GM12878 (cell line): ENCODE data around the gene ATOSA. TPM values are rescaled to one million over a fixed set of nuclear protein-coding genes. Genes with fewer than 3 reads are reported as not detected.

Experiments used
- ATAC-seq: fragments of 200-7000 bp; cut with Tn5 transposase; 3 replicates; pipeline ENCODE4 v1.9.1; 2020; ENCODE audit warnings: mild to moderate bottlenecking, moderate library complexity
- BruUV-seq: library from RNA; stranded (reverse); fragments of 400-500 nt; replicated peaks from 2 replicates; lab custom pipeline; 2021; lab: Mats Ljungman, UMichigan
- CTCF ChIA-PET: fragments of 300-600 bp; sonication (Branson Sonifier 250); formaldehyde crosslinking; extraction: SDS; loops from one replicate; lab custom pipeline; 2021; ENCODE audit warnings: inconsistent platforms; lab: Yijun Ruan, JAX
- POLR2A ChIA-PET: fragments of 350-600 bp; formaldehyde crosslinking; extraction: SDS; loops from one replicate; lab custom pipeline; 2021; ENCODE audit warnings: inconsistent platforms; lab: Charles Lee
- RAD21 ChIA-PET: fragments of 300-600 bp; sonication (Branson Sonifier 250); formaldehyde crosslinking; loops from one replicate; lab custom pipeline; 2023; ENCODE audit warnings: antibody characterized with exemption; ENCODE audit not compliant: unreplicated experiment; lab: Charles Lee
- SMC1A ChIA-PET: fragments of 300-600 bp; sonication (Branson Sonifier 250); formaldehyde crosslinking; loops from one replicate; lab custom pipeline; 2023; ENCODE audit not compliant: unreplicated experiment, uncharacterized antibody; lab: Charles Lee
- DNase-seq: peaks from one replicate; pipeline ENCODE4 v3.0.0-alpha.2; 2011; ENCODE audit warnings: low read depth, low spot score
- FAIRE-seq: peaks from 3 replicates; lab custom pipeline; 2011; peaks lifted over from hg19 to GRCh38; lab: Jason Lieb, UNC
- H2AFZ ChIP-seq: 2 replicates; pipeline ENCODE4 v1.6.0; 2011; ENCODE audit warnings: low read depth, low read length, control low read depth; ENCODE audit not compliant: control insufficient read depth
- H3K27ac ChIP-seq: 2 replicates; pipeline ENCODE4 v1.5.1; 2011; ENCODE audit warnings: control low read depth; ENCODE audit not compliant: control insufficient read depth, insufficient read depth
- H3K27me3 ChIP-seq, 2 experiments: replicated peaks in 1 of 2; 2 replicates each; pipeline versions ENCODE4 v1.6.0 to v1.6.1; 2011; ENCODE audit warnings: low read length in 1 of 2; ENCODE audit not compliant: control insufficient read depth in 2 of 2, insufficient read depth in 2 of 2
- H3K36me3 ChIP-seq, 2 experiments: 2 replicates each; pipeline ENCODE4 v1.5.1; 2011; ENCODE audit warnings: low read length in 1 of 2; ENCODE audit not compliant: control insufficient read depth in 2 of 2, insufficient read depth in 2 of 2
- H3K4me1 ChIP-seq: 2 replicates; pipeline ENCODE4 v1.6.1; 2011; ENCODE audit warnings: mild to moderate bottlenecking, low read length, moderate library complexity, mixed read lengths; ENCODE audit not compliant: control insufficient read depth, insufficient read depth
- H3K4me2 ChIP-seq: 2 replicates; pipeline ENCODE4 v1.6.0; 2011; ENCODE audit warnings: control low read depth; ENCODE audit not compliant: control insufficient read depth, insufficient read depth
- H3K4me3 ChIP-seq: fragments of 200-600 bp; sonication (generic); 2 replicates; pipeline ENCODE4 v1.5.1; 2016
- H3K79me2 ChIP-seq: 2 replicates; pipeline ENCODE4 v1.6.0; 2011; ENCODE audit warnings: low read length; ENCODE audit not compliant: control insufficient read depth, insufficient read depth
- H3K9ac ChIP-seq: 2 replicates; pipeline ENCODE4 v1.8.0; 2011; ENCODE audit warnings: low read length, control low read depth, mixed read lengths; ENCODE audit not compliant: control insufficient read depth, insufficient read depth
- H3K9me3 ChIP-seq: replicated peaks from 3 replicates; pipeline ENCODE4 v1.5.1; 2011; ENCODE audit warnings: mild to moderate bottlenecking, low read length; ENCODE audit not compliant: control insufficient read depth, insufficient read depth
- H4K20me1 ChIP-seq: 2 replicates; pipeline ENCODE4 v1.6.0; 2011; ENCODE audit not compliant: control insufficient read depth, insufficient read depth
- ATF7 ChIP-seq: fragments of 450-650 bp; IDR thresholded peaks from 2 replicates; pipeline ENCODE4 v1.6.1; 2016; ENCODE audit warnings: low read depth, mild to moderate bottlenecking
- JUND ChIP-seq: IDR thresholded peaks from 2 replicates; pipeline ENCODE4 v1.6.1; 2012; ENCODE audit warnings: low read depth, mild to moderate bottlenecking, low read length, improper control_type of control experiment, moderate library complexity
- MEF2B ChIP-seq: fragments of 450-650 bp; IDR thresholded peaks from 2 replicates; pipeline ENCODE4 v1.6.1; 2018; ENCODE audit warnings: mild to moderate bottlenecking, moderate library complexity; ENCODE audit not compliant: partially characterized antibody, poor library complexity, severe bottlenecking
- NFYB ChIP-seq: IDR thresholded peaks from 2 replicates; pipeline ENCODE4 v1.6.1; 2011; ENCODE audit warnings: low read depth, mild to moderate bottlenecking, low read length, improper control_type of control experiment, moderate library complexity; ENCODE audit not compliant: insufficient read depth
- TBL1XR1 ChIP-seq: IDR thresholded peaks from 2 replicates; pipeline ENCODE4 v1.6.1; 2012; ENCODE audit warnings: low read depth, low read length, improper control_type of control experiment
- ZBED1 ChIP-seq: IDR thresholded peaks from 2 replicates; pipeline ENCODE4 v1.6.1; 2016; ENCODE audit warnings: borderline replicate concordance
- WGBS: methylation state at CpG from one replicate; pipeline ENCODE4 v1.1.6; 2016; ENCODE audit warnings: low lambda C conversion rate; ENCODE audit not compliant: insufficient replicate concordance, insufficient coverage; ENCODE audit errors: missing lambda C conversion rate; 5-methylcytosine and 5-hydroxymethylcytosine counted together
- in situ Hi-C: fragments of 300-500 bp; cut with MboI; formaldehyde crosslinking; loops from 9 replicates; pipeline ENCODE4 v1.14.3; 2018; ENCODE audit warnings: mixed read lengths
- intact Hi-C: fragments of 100-400 bp; cut with micrococcal nuclease; formaldehyde crosslinking; loops from one replicate; pipeline ENCODE4 v1.14.2; 2022; ENCODE audit not compliant: unreplicated experiment
- polyA plus RNA-seq, 11 experiments: library from polyadenylated mRNA; depleted of rRNA in 4 of 11; unstranded in 6 of 11; stranded (reverse) in 5 of 11; fragments of >200 nt; fragmentation: Nextera tagmentation in 4 of 11; fragmentation: Illumina TruSeq in 1 of 11; extraction: Ambion mirVana in 4 of 11; extraction: Trizol in 1 of 11; gene quantifications; 1 replicate in 1 of 11; 2 replicates in 10 of 11; pipeline versions ENCODE4 v1.2.1 to v1.2.3, GENCODE V29; 2011 to 2016; ENCODE audit warnings: inconsistent platforms in 2 of 11, missing spikeins in 2 of 11, low read depth in 1 of 11
- total RNA-seq, 4 experiments: library from RNA; depleted of rRNA in 3 of 4; stranded (reverse); fragments of >200 nt in 3 of 4; fragmentation: Illumina TruSeq in 1 of 4; extraction: Trizol in 1 of 4; gene quantifications; 2 replicates each; pipeline versions ENCODE4 v1.2.1 to v1.2.3, GENCODE V29; 2013 to 2021
- TF ChIP-seq, protein P1 (sequence below): IDR thresholded peaks from 2 replicates; pipeline ENCODE4 v1.6.1; 2012; ENCODE audit warnings: low read length, inconsistent platforms
- TF ChIP-seq, protein P2 (sequence below): fragments of 450-650 bp; IDR thresholded peaks from 2 replicates; pipeline ENCODE4 v1.6.1; 2017; ENCODE audit warnings: mild to moderate bottlenecking, moderate library complexity
- TF ChIP-seq, protein P3 (sequence below): fragments of 450-650 bp; IDR thresholded peaks from 2 replicates; pipeline ENCODE4 v1.6.1; 2017; ENCODE audit warnings: antibody characterized with exemption, mild to moderate bottlenecking, moderate library complexity

ATOSA gene
- total and polyA plus RNA-seq, 10 of the 15 experiments (the other 5 are each of a cell fraction or from before 2014, with no cell fraction given), result 6.8 to 24.3 (median 14.6) TPM

DNA sequence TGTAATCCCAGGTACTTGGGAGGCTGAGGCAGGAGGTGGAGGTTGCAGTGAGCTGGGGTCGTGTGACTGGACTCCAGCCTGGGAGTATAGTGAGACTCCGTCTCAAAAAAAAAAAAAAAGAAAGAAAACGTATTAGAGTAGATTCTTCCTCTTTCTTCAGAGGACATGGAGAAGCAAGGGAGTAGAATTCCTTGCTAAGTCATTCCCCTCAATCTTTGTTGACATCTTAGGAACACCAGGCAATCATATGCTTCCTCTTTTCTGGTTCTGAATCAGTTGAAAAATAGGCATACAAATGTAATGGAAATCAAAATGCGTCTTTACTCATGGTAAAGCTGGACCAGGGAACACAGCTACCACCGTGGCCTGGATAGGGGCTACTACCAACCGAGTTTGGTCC lies 38.3 kb upstream of the ATOSA start:
- Histone ChIP-seq H3K4me1 (no peaks in the 10 kb centered on the region; the same call in 1 of the 2 replicates), H3K4me3 (no peak overlapping the region)
- RAD21 ChIA-PET, result no interaction called here
- TF ChIP-seq TBL1XR1 (no peak), ZBED1 (no peak), NFYB (no peak), JUND (no peak), MEF2B (no peak), ATF7 (no peak)
- TF ChIP-seq, protein P1, sequence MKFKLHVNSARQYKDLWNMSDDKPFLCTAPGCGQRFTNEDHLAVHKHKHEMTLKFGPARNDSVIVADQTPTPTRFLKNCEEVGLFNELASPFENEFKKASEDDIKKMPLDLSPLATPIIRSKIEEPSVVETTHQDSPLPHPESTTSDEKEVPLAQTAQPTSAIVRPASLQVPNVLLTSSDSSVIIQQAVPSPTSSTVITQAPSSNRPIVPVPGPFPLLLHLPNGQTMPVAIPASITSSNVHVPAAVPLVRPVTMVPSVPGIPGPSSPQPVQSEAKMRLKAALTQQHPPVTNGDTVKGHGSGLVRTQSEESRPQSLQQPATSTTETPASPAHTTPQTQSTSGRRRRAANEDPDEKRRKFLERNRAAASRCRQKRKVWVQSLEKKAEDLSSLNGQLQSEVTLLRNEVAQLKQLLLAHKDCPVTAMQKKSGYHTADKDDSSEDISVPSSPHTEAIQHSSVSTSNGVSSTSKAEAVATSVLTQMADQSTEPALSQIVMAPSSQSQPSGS, result no peak
- TF ChIP-seq, protein P2, sequence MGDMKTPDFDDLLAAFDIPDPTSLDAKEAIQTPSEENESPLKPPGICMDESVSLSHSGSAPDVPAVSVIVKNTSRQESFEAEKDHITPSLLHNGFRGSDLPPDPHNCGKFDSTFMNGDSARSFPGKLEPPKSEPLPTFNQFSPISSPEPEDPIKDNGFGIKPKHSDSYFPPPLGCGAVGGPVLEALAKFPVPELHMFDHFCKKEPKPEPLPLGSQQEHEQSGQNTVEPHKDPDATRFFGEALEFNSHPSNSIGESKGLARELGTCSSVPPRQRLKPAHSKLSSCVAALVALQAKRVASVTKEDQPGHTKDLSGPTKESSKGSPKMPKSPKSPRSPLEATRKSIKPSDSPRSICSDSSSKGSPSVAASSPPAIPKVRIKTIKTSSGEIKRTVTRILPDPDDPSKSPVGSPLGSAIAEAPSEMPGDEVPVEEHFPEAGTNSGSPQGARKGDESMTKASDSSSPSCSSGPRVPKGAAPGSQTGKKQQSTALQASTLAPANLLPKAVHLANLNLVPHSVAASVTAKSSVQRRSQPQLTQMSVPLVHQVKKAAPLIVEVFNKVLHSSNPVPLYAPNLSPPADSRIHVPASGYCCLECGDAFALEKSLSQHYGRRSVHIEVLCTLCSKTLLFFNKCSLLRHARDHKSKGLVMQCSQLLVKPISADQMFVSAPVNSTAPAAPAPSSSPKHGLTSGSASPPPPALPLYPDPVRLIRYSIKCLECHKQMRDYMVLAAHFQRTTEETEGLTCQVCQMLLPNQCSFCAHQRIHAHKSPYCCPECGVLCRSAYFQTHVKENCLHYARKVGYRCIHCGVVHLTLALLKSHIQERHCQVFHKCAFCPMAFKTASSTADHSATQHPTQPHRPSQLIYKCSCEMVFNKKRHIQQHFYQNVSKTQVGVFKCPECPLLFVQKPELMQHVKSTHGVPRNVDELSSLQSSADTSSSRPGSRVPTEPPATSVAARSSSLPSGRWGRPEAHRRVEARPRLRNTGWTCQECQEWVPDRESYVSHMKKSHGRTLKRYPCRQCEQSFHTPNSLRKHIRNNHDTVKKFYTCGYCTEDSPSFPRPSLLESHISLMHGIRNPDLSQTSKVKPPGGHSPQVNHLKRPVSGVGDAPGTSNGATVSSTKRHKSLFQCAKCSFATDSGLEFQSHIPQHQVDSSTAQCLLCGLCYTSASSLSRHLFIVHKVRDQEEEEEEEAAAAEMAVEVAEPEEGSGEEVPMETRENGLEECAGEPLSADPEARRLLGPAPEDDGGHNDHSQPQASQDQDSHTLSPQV, result no peak
- TF ChIP-seq, protein P3, sequence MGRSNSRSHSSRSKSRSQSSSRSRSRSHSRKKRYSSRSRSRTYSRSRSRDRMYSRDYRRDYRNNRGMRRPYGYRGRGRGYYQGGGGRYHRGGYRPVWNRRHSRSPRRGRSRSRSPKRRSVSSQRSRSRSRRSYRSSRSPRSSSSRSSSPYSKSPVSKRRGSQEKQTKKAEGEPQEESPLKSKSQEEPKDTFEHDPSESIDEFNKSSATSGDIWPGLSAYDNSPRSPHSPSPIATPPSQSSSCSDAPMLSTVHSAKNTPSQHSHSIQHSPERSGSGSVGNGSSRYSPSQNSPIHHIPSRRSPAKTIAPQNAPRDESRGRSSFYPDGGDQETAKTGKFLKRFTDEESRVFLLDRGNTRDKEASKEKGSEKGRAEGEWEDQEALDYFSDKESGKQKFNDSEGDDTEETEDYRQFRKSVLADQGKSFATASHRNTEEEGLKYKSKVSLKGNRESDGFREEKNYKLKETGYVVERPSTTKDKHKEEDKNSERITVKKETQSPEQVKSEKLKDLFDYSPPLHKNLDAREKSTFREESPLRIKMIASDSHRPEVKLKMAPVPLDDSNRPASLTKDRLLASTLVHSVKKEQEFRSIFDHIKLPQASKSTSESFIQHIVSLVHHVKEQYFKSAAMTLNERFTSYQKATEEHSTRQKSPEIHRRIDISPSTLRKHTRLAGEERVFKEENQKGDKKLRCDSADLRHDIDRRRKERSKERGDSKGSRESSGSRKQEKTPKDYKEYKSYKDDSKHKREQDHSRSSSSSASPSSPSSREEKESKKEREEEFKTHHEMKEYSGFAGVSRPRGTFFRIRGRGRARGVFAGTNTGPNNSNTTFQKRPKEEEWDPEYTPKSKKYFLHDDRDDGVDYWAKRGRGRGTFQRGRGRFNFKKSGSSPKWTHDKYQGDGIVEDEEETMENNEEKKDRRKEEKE, result no peak
- TF ChIP-seq, all 136 proteins: peak for 0
- 56% methylated on average over 6 of the region's 6 CpGs for WGBS
- no peaks in the 10 kb centered on the region for H3K27me3 ChIP-seq
- POLR2A ChIA-PET, result no interaction called here
- H3K36me3 ChIP-seq, result no peaks in the 10 kb centered on the region
- H3K79me2 ChIP-seq, result no peaks in the 10 kb centered on the region
- ATAC-seq (no peak), DNase-seq (no peak), FAIRE-seq (no peak)
- H3K27ac ChIP-seq, result no peak overlapping the region
- in situ Hi-C loops (no loop called here), intact Hi-C loops (no loop called here)
- CTCF ChIA-PET, result no interaction called here
- no peak overlapping the region for H3K4me2 ChIP-seq
- no peaks in the 10 kb centered on the region; the same call in 2 of the 3 replicates for H3K9me3 ChIP-seq
- SMC1A ChIA-PET, result interaction anchor here (0.7 kb wide), 1 partner anchor 155 kb away, joined by 3 read pairs; no protein-coding TSS in a partner anchor
- BruUV-seq, result no TSS peak
- H2AFZ ChIP-seq, result no peak overlapping the region
- no peak overlapping the region for H3K9ac ChIP-seq
- H4K20me1 ChIP-seq, result no peaks in the 10 kb centered on the region
